DND-41 (cell line): ENCODE data around the gene LTBP1.

ENCODE experiments used
- ATAC-seq: fragments of 200-7000 bp; cut with Tn5 transposase; 3 replicates; pipeline ENCODE4 v1.9.1; 2021; ENCODE audit warnings: low read depth; ENCODE audit not compliant: insufficient read depth
- DNase-seq: peaks from one replicate; pipeline ENCODE4 v3.0.0-alpha.2; 2020
- H2AFZ ChIP-seq: 2 replicates; pipeline ENCODE4 v1.6.0; 2012; ENCODE audit warnings: low read depth, low read length
- H3K27ac ChIP-seq: 2 replicates; pipeline ENCODE4 v1.5.1; 2012; ENCODE audit warnings: low read length, inconsistent platforms
- H3K27me3 ChIP-seq: fragments of 200-600 bp; sonication (generic); 2 replicates; pipeline ENCODE4 v1.6.0; 2012; ENCODE audit warnings: low read length, mild to moderate bottlenecking, inconsistent platforms; ENCODE audit not compliant: insufficient read depth, poor library complexity
- H3K36me3 ChIP-seq: 2 replicates; pipeline ENCODE4 v1.5.1; 2012; ENCODE audit warnings: low read length, inconsistent platforms; ENCODE audit not compliant: insufficient read depth
- H3K4me1 ChIP-seq: 2 replicates; pipeline ENCODE4 v1.5.1; 2012; ENCODE audit warnings: mild to moderate bottlenecking, low read length; ENCODE audit not compliant: insufficient read depth
- H3K4me2 ChIP-seq: 2 replicates; pipeline ENCODE4 v1.6.0; 2012; ENCODE audit warnings: mild to moderate bottlenecking, moderate library complexity, low read length, inconsistent platforms; ENCODE audit not compliant: insufficient read depth
- H3K4me3 ChIP-seq, 2 experiments: fragments of 200-600 bp in 1 of 2; shearing (Covaris generic) in 1 of 2; 2 replicates each; pipeline ENCODE4 v1.5.1; 2012 to 2016; ENCODE audit warnings: inconsistent platforms in 2 of 2, low read length in 2 of 2, mild to moderate bottlenecking in 2 of 2, low read depth in 1 of 2, moderate library complexity in 1 of 2
- H3K79me2 ChIP-seq: 2 replicates; pipeline ENCODE4 v1.6.0; 2012; ENCODE audit warnings: low read length, inconsistent platforms; ENCODE audit not compliant: insufficient read depth
- H3K9ac ChIP-seq: 2 replicates; pipeline ENCODE4 v1.6.0; 2012; ENCODE audit warnings: low read depth, mild to moderate bottlenecking, inconsistent platforms, low read length, moderate library complexity
- H3K9me3 ChIP-seq: 2 replicates; pipeline ENCODE4 v1.5.1; 2012; ENCODE audit warnings: low read length, moderate library complexity, mild to moderate bottlenecking, inconsistent platforms; ENCODE audit not compliant: insufficient read depth, severe bottlenecking
- H4K20me1 ChIP-seq: 2 replicates; pipeline ENCODE4 v1.6.0; 2012; ENCODE audit warnings: low read length; ENCODE audit not compliant: insufficient read depth
- CTCF ChIP-seq: IDR thresholded peaks from 2 replicates; pipeline ENCODE4 v1.5.1; 2012; ENCODE audit warnings: borderline replicate concordance, low read length, moderate library complexity, mild to moderate bottlenecking; ENCODE audit not compliant: poor library complexity, severe bottlenecking; ENCODE audit errors: extremely low read depth
- EZH2 ChIP-seq: IDR thresholded peaks from 3 replicates; pipeline ENCODE4 v1.6.1; 2012; ENCODE audit warnings: borderline replicate concordance, low read depth, mild to moderate bottlenecking, moderate library complexity, low read length, inconsistent platforms; ENCODE audit not compliant: severe bottlenecking

Gene LTBP1

GRCh38 chr2:33288011-33288410, 341.3 kb downstream of the LTBP1 start:
- Histone ChIP-seq H3K4me1 (no peaks in the 10 kb centered on the region), H3K36me3 (no peaks in the 10 kb centered on the region), H3K79me2 (no peaks in the 10 kb centered on the region), H4K20me1 (no peaks in the 10 kb centered on the region), H3K27me3 (no peaks in the 10 kb centered on the region), H3K9ac (no peak overlapping the region), H3K9me3 (no peaks in the 10 kb centered on the region), H2AFZ (no peak overlapping the region), H3K27ac (no peak overlapping the region), H3K4me2 (no peak overlapping the region), H3K4me3 (no peak overlapping the region)
- ATAC-seq (no peak), DNase-seq (no peak)
- no peak for TF ChIP-seq EZH2

- Histone ChIP-seq H3K27me3 (no peaks in the 10 kb centered on the region), H3K36me3 (no peaks in the 10 kb centered on the region), H3K79me2 (no peaks in the 10 kb centered on the region), H3K9me3 (no peaks in the 10 kb centered on the region), H2AFZ (no peak overlapping the region), H3K9ac (no peak overlapping the region), H3K4me2 (no peak overlapping the region), H3K4me3 (no peak overlapping the region), H4K20me1 (no peaks in the 10 kb centered on the region), H3K27ac (no peak overlapping the region), H3K4me1 (no peaks in the 10 kb centered on the region)
- no peak for ATAC-seq
- TF ChIP-seq EZH2 (no peak), CTCF (no peak)
- DNase-seq: no peak
Measured at GRCh38 chr2:33289961-33290360, 343.2 kb downstream of the LTBP1 start.

GRCh38 chr2:33291278-33292013, 344.7 kb downstream of the LTBP1 start:
- no peak for DNase-seq
- no peak for ATAC-seq
- H3K27ac ChIP-seq: no peak overlapping the region

More at GRCh38 chr2:33291278-33292013, 344.7 kb downstream of the LTBP1 start:
- H3K27me3 ChIP-seq: no peaks in the 10 kb centered on the region
- no peak overlapping the region for H3K4me3 ChIP-seq
- no peak overlapping the region for H3K9ac ChIP-seq
- H2AFZ ChIP-seq: no peak overlapping the region
- H4K20me1 ChIP-seq: no peaks in the 10 kb centered on the region
- no peak for TF ChIP-seq CTCF
- TF ChIP-seq EZH2: no peak
- no peaks in the 10 kb centered on the region for H3K4me1 ChIP-seq
- H3K79me2 ChIP-seq: no peaks in the 10 kb centered on the region
- no peaks in the 10 kb centered on the region for H3K36me3 ChIP-seq
- no peaks in the 10 kb centered on the region for H3K9me3 ChIP-seq
- H3K4me2 ChIP-seq: no peak overlapping the region
